Measurements from ENCODE around the gene ITPR3.

Gene ITPR3

GRCh38 chr6:33727126-33727525 is 106.0 kb downstream of the ITPR3 start:
- in situ Hi-C loops (cut with HindIII; ENCODE audit: low sequenced_read_pairs): no loop called here

DNA sequence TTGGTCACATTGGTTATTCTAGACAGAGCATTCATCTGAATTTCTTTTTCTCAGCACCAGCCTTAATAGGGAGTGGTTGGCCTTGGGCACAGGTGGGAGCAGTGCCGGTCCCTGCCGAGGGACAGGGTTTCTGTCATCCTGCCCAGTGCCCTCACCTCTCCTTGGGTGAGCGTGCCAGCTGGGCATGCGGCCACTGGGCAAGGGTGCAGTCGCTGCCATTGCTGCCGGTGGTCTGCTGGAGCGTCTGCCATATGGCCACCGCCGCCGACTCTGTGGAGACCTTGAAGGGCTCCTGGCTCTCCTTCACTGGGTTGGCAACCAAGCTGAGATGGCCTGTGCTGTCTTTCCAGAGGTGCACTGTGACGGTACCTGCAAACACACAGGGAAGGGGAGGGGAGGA is 106.8 kb downstream of the ITPR3 start:
- in situ Hi-C loops (cut with HindIII; ENCODE audit: low sequenced_read_pairs): no loop called here

DNA sequence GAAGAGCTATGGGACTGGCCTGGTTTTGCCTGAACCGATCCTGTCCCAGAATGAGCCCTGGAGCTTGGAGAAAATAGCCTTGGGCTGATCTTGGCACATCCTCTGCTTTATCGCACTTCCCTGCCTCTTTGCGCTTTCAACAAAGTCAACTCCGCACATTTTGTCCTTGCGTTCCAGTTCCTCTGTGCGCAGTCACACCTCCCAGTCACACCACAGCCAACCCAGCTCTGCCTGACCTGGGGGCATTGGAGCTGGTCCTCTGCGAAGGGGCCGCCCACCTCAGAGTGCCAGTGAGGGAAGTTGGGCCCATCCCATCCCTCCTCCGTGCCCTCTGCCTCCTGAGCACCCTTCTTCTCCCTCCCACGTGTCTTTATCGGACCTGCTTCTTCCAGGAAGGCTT is 107.3 kb downstream of the ITPR3 start:
- in situ Hi-C loops (cut with HindIII; ENCODE audit: low sequenced_read_pairs): no loop called here

DNA sequence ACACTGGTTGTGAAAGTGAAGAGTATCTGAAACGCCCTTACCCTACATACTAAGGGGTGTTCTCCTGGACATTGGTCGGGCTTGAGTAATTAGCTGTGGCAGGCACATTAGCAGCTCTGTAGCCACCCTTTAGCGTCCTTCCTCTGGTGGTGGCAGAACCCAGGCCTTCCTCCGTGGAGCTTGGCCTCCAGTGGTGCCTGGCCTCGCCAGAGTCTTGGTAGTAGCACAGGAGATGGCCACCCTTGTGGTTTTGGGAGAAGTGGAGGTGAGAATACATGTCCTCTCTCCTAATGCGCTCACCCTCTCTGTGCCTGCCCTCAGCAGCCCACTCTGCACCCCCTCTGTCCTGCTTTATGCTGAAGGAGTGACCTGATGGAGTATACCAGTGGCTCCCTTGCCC is 107.9 kb downstream of the ITPR3 start:
- in situ Hi-C loops (cut with HindIII; ENCODE audit: low sequenced_read_pairs): no loop called here

- in situ Hi-C loops (cut with HindIII; ENCODE audit: low sequenced_read_pairs): no loop called here
Measured at GRCh38 chr6:33730611-33731010, 109.5 kb downstream of the ITPR3 start.

- in situ Hi-C loops (cut with HindIII; ENCODE audit: low sequenced_read_pairs): no loop called here
Measured at GRCh38 chr6:33731035-33731434, 109.9 kb downstream of the ITPR3 start.

GRCh38 chr6:33731751-33732282 is 110.7 kb downstream of the ITPR3 start:
- in situ Hi-C loops (cut with HindIII; ENCODE audit: low sequenced_read_pairs): no loop called here

- in situ Hi-C loops (cut with HindIII; ENCODE audit: low sequenced_read_pairs): no loop called here
Measured at GRCh38 chr6:33732385-33732784, 111.3 kb downstream of the ITPR3 start.

- in situ Hi-C loops (cut with HindIII; ENCODE audit: low sequenced_read_pairs): no loop called here
Measured at GRCh38 chr6:33732817-33733708, 111.9 kb downstream of the ITPR3 start.

DNA sequence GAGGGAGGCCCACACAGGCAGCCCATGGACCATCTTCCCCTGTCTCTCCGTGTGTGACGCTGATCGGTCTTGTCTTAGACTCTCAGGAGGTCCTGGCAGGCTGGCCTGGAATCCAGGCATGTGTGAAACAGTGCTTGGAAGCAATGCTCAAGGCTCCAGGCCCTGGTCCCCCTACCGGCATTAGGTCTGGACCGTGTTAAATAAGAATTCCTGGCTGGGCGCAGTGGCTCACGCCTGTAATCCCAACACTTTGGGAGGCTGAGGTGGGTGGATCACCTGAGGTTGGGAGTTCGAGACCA is 112.5 kb downstream of the ITPR3 start:
- in situ Hi-C loops (cut with HindIII; ENCODE audit: low sequenced_read_pairs): no loop called here

DNA sequence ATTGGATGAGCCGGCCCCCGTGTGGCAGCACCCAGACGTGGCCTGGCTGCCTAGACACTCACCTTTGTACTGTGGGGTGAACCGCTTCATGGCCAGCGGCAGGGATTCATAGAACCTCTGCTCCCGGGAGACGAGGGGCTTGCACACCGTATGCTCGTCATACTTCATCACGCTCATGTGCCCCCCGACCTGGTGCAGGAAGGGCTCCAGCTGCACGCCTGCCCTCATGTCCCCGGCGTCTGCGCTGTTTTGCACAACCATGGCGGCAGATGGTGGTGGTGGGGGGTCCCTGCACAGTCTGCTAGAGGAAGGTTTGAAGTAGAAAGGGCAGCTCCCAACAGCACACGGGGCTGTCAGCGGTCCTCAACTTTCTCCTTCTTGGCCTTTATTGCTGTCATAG is 114.1 kb downstream of the ITPR3 start:
- in situ Hi-C loops (cut with HindIII; ENCODE audit: low sequenced_read_pairs): no loop called here

DNA sequence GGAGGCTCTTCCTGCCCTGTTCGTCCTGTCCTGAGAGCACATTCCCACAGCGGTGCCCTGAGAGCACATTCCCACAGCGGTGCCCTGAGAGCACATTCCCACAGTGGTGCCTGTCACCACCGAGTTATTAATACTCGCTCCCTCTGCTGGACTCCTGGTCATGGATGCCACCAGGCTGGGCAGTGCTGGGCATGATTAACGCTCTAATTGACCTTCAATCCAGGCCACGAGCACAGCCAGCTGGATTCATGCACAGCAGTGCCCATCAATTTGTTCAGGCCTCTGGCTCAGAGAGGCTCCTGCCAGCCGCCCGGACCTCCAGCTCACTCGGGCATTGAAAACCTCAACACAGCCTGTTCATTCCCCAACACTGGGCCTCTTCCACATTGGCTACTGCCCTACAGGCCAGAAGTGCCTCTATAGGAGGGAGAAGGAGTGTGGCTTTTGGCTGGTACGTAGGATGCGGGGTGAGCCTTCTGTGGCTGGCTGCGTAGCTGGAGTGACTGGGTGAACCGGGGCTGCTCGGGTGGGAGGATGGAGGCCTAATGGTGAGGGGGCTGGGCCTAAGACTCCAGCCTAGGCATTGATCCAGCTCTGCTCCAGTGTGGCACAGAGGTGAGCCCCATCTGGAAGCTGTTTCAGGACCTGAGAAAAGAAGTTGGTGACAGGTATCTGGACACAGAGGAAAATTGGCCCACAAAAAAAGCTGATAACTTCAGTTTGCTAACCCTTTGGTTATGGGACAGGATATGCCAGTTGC is 116.3 kb downstream of the ITPR3 start:
- in situ Hi-C loops (cut with HindIII; ENCODE audit: low sequenced_read_pairs): no loop called here

DNA sequence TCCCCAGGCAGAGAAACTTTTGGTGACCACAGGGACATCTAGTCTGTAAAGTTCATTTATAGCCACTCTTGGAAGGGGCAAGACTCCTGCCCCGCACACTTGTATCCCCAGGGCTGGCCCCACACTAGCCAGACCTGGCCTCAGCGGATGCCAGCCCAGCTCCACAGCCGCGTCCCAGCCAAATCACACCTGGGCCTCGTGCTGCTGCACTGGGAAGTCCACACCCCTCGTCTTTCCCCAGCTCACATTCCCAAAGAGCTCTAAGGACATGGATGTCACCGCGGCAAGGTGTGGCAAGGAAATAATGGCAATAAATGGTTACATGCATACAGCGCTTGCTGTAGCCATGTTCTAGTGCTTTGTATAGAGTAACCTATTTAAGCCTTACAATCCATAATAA is 117.0 kb downstream of the ITPR3 start:
- in situ Hi-C loops (cut with HindIII; ENCODE audit: low sequenced_read_pairs): no loop called here

DNA sequence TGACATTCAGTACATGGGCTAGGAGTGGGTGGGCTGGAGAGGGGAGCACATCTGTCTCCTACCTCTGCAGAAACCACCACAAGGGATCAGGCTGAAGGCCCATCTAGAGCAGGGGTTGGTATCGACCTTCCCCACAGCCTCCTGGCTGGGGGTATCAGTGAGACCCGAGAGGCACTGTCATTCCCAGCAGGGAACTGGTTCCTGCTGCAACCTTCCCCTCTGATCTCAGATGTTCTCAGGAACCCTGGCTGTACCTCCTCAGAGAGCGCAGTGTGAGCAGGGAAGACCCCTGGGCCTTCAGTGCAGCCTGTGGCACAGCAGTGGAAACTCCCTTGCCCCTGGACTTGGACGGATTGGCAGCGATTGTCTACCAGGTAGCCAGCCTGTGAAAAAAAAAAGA is 117.8 kb downstream of the ITPR3 start:
- in situ Hi-C loops (cut with HindIII; ENCODE audit: low sequenced_read_pairs): no loop called here

- in situ Hi-C loops (cut with HindIII; ENCODE audit: low sequenced_read_pairs): no loop called here
Measured at GRCh38 chr6:33739571-33739970, 118.4 kb downstream of the ITPR3 start.

GRCh38 chr6:33740204-33740608 is 119.1 kb downstream of the ITPR3 start:
- in situ Hi-C loops (cut with HindIII; ENCODE audit: low sequenced_read_pairs): no loop called here

DNA sequence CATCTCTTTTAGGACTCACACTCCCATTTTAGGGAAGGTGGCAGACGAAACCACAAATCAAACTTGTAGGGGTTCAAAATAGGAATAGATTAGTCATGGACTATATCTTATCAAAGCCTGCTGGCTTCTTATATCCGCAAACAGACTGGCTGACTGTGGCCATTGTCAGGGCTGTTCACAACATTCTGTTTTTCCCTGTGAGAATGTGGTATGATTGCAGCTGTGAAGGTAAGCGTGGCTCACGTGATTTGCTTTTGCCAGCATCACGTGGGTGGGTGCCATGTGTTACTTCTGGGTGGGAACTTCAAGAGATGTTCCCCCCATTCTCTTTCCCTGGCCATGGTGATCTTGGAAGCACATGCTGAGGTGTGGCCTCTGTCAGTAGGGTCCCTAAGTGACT is 119.7 kb downstream of the ITPR3 start:
- in situ Hi-C loops (cut with HindIII; ENCODE audit: low sequenced_read_pairs): no loop called here

- in situ Hi-C loops (cut with HindIII; ENCODE audit: low sequenced_read_pairs): no loop called here
Measured at GRCh38 chr6:33742092-33742491, 121.0 kb downstream of the ITPR3 start.

- in situ Hi-C loops (cut with HindIII; ENCODE audit: low sequenced_read_pairs): no loop called here
Measured at GRCh38 chr6:33742837-33743236, 121.7 kb downstream of the ITPR3 start.

DNA sequence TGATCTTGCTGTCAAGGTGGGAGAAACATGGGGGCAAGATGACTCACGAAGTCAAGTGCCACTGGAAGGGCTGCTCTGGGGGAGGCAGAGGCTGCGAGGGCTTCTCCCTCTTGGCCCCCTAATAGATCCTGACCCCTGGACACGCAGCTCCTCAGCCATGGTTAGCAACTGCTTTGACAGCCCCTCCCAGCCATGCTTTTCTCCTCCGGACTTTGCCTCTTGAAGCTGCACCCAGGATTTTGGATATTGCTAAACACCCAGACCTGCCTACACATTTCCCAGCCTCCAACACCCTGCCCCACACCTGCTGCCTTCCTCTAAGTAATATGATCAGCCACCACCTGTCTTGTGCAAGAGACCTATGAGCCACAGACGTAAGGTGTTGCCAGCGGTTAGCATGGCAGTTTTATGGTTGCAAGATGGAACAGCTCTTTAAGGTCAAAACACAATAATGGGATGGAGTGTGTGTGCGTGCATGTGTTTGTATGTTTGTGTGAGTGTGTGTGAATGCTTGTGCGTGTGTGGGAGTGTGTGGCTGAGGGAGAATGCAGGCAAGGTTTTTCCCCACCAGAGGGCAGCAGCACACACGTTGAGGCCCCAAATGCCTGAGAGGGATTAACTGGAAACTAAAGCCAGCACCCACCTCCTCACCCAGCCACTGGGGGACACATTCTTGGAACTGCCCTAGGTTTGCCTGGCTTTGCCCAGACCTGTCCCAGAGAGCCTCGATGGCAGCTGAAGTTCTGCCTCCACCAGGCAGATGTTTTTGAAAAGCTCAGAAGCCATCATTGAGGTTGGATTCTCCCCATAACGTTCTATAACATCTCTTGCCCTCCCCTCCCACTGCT is 123.1 kb downstream of the ITPR3 start:
- in situ Hi-C loops (cut with HindIII; ENCODE audit: low sequenced_read_pairs): no loop called here

- in situ Hi-C loops (cut with HindIII; ENCODE audit: low sequenced_read_pairs): no loop called here
Measured at GRCh38 chr6:33744895-33745546, 123.9 kb downstream of the ITPR3 start.
